Left ventricle myocardium superior (tissue), 1 donor: ENCODE data around the gene ZNF184. TPM values are rescaled to one million over a fixed set of nuclear protein-coding genes. Genes with fewer than 3 reads are reported as not detected.

Experiments
- ATAC-seq: fragments of 200-7000 bp; cut with Tn5 transposase; one replicate; pipeline ENCODE4 v1.9.1; 2020; ENCODE audit warnings: mild to moderate bottlenecking, moderate library complexity
- DNase-seq: peaks from one replicate; pipeline ENCODE4 v3.0.0-alpha.2; 2020
- intact Hi-C: fragments of 100-400 bp; cut with micrococcal nuclease; formaldehyde crosslinking; loops from one replicate; pipeline ENCODE4 v1.11.0; 2022
- long read RNA-seq: library from polyadenylated mRNA; unstranded; transcript quantifications from one replicate; pipeline ENCODE4 v2.0.0, GENCODE V29; 2021
- total RNA-seq: library from RNA; stranded (reverse); fragmentation: NEBNext Ultra II Directional; extraction: Animal tissue kit (Norgen Biotek cat#: 25700); gene quantifications from one replicate; pipeline ENCODE4 v1.2.1, GENCODE V29; 2021
- donor health status: DM: no; HTN: yes; CAD: no; lungs with severe emphysema.

ZNF184 gene
- total RNA-seq: 4.1 TPM
- long read RNA-seq, partial matches to known transcripts: 0 of 3 reads
- long read RNA-seq, other reads (novel, unspliced or antisense): 3 of 3 reads

- peak; percentile 100 for ATAC-seq
- intact Hi-C loops: no loop called here
Measured at GRCh38 chr6:27472617-27473400, at the start of gene ZNF184. ZNF184 (minus strand) TSS chr6:27473105; CDS start chr6:27472294, 811 bp downstream.

GRCh38 chr6:27518881-27519795, 46.2 kb upstream of the ZNF184 start:
- intact Hi-C loops: loop anchor here (1.0 kb wide), 1 partner anchor 233 kb away; no protein-coding TSS in a partner anchor
- ATAC-seq (peak; percentile 95), DNase-seq (peak; percentile 56)

More at GRCh38 chr6:27472617-27473400, at the start of gene ZNF184:
- peak; percentile 96 for DNase-seq

GRCh38 chr6:27517928-27518787, 45.3 kb upstream of the ZNF184 start:
- intact Hi-C loops: no loop called here
- no peak for DNase-seq
- peak; percentile 49 for ATAC-seq

- intact Hi-C loops: no loop called here
- ATAC-seq: no peak
- no peak for DNase-seq
Measured at GRCh38 chr6:27517238-27517637, 44.3 kb upstream of the ZNF184 start.

- intact Hi-C loops: no loop called here
- no peak for ATAC-seq
- no peak for DNase-seq
Measured at GRCh38 chr6:27514906-27515495, 42.1 kb upstream of the ZNF184 start.

- ATAC-seq: no peak
- DNase-seq: no peak
- intact Hi-C loops: no loop called here
Measured at GRCh38 chr6:27512525-27512924, 39.6 kb upstream of the ZNF184 start.

- intact Hi-C loops: no loop called here
- DNase-seq (no peak), ATAC-seq (no peak)
Measured at GRCh38 chr6:27507041-27507956, 34.4 kb upstream of the ZNF184 start.

- no peak for ATAC-seq
- DNase-seq: no peak
- intact Hi-C loops: no loop called here
Measured at GRCh38 chr6:27505209-27506027, 32.5 kb upstream of the ZNF184 start.

- intact Hi-C loops: no loop called here
- DNase-seq: peak; percentile 63
- ATAC-seq: peak; percentile 92
Measured at GRCh38 chr6:27503436-27504030, 30.6 kb upstream of the ZNF184 start.

GRCh38 chr6:27502508-27503435, 29.9 kb upstream of the ZNF184 start:
- ATAC-seq: peak; percentile 89
- peak; percentile 69 for DNase-seq
- intact Hi-C loops: no loop called here

- DNase-seq (no peak), ATAC-seq (no peak)
- intact Hi-C loops: no loop called here
Measured at GRCh38 chr6:27501187-27501586, 28.3 kb upstream of the ZNF184 start.

- no peak for ATAC-seq
- intact Hi-C loops: no loop called here
- DNase-seq: no peak
Measured at GRCh38 chr6:27500177-27500576, 27.3 kb upstream of the ZNF184 start.

GRCh38 chr6:27495386-27496135, 22.7 kb upstream of the ZNF184 start:
- DNase-seq (peak; percentile 55), ATAC-seq (peak; percentile 87)
- intact Hi-C loops: no loop called here

- intact Hi-C loops: no loop called here
- ATAC-seq (no peak), DNase-seq (no peak)
Measured at GRCh38 chr6:27494987-27495385, 22.1 kb upstream of the ZNF184 start.

- intact Hi-C loops: no loop called here
- ATAC-seq (no peak), DNase-seq (no peak)
Measured at GRCh38 chr6:27494103-27494502, 21.2 kb upstream of the ZNF184 start.
